ENCODE data around the gene FIBCD1. TPM values are rescaled to one million over a fixed set of nuclear protein-coding genes. Genes with fewer than 3 reads are reported as not detected.

Gene FIBCD1
- total and polyA plus RNA-seq, 8 donors = 0.18 to 6.4 (median 0.41) TPM; not detected in 4

DNA sequence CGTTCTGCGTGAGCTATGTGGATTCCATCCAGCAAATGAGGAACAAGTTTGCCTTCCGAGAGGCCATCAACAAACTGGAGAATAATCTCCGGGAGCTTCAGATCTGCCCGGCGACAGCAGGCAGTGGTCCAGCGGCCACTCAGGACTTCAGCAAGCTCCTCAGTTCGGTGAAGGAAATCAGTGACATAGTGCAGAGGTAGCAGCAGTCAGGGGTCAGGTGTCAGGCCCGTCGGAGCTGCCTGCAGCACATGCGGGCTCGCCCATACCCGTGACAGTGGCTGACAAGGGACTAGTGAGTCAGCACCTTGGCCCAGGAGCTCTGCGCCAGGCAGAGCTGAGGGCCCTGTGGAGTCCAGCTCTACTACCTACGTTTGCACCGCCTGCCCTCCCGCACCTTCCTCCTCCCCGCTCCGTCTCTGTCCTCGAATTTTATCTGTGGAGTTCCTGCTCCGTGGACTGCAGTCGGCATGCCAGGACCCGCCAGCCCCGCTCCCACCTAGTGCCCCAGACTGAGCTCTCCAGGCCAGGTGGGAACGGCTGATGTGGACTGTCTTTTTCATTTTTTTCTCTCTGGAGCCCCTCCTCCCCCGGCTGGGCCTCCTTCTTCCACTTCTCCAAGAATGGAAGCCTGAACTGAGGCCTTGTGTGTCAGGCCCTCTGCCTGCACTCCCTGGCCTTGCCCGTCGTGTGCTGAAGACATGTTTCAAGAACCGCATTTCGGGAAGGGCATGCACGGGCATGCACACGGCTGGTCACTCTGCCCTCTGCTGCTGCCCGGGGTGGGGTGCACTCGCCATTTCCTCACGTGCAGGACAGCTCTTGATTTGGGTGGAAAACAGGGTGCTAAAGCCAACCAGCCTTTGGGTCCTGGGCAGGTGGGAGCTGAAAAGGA is 53.3 kb downstream of the FIBCD1 start:
- no peak for DNase-seq
- H3K36me3 ChIP-seq = peaks cover 92 to 100% (median 100%) of the 10 kb centered on the region in 4 donors
- H3K9me3 ChIP-seq = no peaks in the 10 kb centered on the region
- 81 to 87% (median 86%) methylated on average over 29 to 35 of the region's 35 CpGs for WGBS, 5 donors
- peak overlapping the region in 1 of 5 donors; percentile 66 for H3K27ac ChIP-seq
- TF ChIP-seq POLR2AphosphoS5 (IDR thresholded peaks at IDR 0.05) (no peak), POLR2A (IDR thresholded peaks at IDR 0.05) (no peak), EP300 (IDR thresholded peaks at IDR 0.05) (no peak)
- TF ChIP-seq, protein P1, sequence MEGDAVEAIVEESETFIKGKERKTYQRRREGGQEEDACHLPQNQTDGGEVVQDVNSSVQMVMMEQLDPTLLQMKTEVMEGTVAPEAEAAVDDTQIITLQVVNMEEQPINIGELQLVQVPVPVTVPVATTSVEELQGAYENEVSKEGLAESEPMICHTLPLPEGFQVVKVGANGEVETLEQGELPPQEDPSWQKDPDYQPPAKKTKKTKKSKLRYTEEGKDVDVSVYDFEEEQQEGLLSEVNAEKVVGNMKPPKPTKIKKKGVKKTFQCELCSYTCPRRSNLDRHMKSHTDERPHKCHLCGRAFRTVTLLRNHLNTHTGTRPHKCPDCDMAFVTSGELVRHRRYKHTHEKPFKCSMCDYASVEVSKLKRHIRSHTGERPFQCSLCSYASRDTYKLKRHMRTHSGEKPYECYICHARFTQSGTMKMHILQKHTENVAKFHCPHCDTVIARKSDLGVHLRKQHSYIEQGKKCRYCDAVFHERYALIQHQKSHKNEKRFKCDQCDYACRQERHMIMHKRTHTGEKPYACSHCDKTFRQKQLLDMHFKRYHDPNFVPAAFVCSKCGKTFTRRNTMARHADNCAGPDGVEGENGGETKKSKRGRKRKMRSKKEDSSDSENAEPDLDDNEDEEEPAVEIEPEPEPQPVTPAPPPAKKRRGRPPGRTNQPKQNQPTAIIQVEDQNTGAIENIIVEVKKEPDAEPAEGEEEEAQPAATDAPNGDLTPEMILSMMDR (IDR thresholded peaks at IDR 0.05) = no peak
- intact Hi-C loops (cut with DNase I; ENCODE audit: low total_unique reads) = no loop called here
- H3K4me3 ChIP-seq = no peak overlapping the region
- no peaks in the 10 kb centered on the region for H3K27me3 ChIP-seq
- peaks cover 0 to 37% (median 12%) of the 10 kb centered on the region in 4 donors for H3K4me1 ChIP-seq

DNA sequence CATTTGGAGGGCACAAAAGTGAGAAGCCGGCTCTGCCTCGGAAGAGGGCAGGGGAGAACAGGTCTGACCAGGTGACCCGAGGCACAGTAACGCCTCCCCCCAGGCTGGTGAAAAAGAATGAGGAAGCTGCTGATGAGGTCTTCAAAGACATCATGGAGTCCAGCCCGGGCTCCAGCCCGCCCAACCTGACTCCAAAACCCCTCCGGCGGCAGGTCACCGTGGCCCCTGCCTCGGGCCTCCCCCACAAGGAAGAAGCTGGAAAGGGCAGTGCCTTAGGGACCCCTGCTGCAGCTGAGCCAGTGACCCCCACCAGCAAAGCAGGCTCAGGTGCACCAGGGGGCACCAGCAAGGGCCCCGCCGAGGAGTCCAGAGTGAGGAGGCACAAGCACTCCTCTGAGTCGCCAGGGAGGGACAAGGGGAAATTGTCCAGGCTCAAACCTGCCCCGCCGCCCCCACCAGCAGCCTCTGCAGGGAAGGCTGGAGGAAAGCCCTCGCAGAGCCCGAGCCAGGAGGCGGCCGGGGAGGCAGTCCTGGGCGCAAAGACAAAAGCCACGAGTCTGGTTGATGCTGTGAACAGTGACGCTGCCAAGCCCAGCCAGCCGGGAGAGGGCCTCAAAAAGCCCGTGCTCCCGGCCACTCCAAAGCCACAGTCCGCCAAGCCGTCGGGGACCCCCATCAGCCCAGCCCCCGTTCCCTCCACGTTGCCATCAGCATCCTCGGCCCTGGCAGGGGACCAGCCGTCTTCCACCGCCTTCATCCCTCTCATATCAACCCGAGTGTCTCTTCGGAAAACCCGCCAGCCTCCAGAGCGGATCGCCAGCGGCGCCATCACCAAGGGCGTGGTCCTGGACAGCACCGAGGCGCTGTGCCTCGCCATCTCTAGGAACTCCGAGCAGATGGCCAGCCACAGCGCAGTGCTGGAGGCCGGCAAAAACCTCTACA is 54.2 kb downstream of the FIBCD1 start:
- TF ChIP-seq POLR2A (IDR thresholded peaks at IDR 0.05) (no peak), EP300 (IDR thresholded peaks at IDR 0.05) (no peak)
- Histone ChIP-seq H3K4me3 (no peak overlapping the region), H3K27me3 (no peaks in the 10 kb centered on the region), H3K9me3 (no peaks in the 10 kb centered on the region), H3K27ac (peak overlapping the region in 1 of 5 donors; percentile 66), H3K36me3 (peaks cover 93 to 100% (median 100%) of the 10 kb centered on the region in 4 donors), H3K4me1 (peaks cover 0 to 37% (median 12%) of the 10 kb centered on the region in 4 donors)
- 83 to 91% (median 88%) methylated on average over 29 to 47 of the region's 47 CpGs for WGBS, 5 donors
- intact Hi-C loops (cut with DNase I; ENCODE audit: low total_unique reads) = no loop called here
- no peak for DNase-seq

DNA sequence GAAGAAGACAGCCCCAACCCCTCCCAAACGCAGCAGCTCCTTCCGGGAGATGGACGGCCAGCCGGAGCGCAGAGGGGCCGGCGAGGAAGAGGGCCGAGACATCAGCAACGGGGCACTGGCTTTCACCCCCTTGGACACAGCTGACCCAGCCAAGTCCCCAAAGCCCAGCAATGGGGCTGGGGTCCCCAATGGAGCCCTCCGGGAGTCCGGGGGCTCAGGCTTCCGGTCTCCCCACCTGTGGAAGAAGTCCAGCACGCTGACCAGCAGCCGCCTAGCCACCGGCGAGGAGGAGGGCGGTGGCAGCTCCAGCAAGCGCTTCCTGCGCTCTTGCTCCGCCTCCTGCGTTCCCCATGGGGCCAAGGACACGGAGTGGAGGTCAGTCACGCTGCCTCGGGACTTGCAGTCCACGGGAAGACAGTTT is 54.9 kb downstream of the FIBCD1 start:
- Histone ChIP-seq H3K27ac (peak overlapping the region in 1 of 5 donors; percentile 66), H3K4me1 (peaks cover 0 to 37% (median 12%) of the 10 kb centered on the region in 4 donors), H3K27me3 (no peaks in the 10 kb centered on the region), H3K4me3 (no peak overlapping the region), H3K9me3 (no peaks in the 10 kb centered on the region), H3K36me3 (peaks cover 99 to 100% (median 100%) of the 10 kb centered on the region in 4 donors)
- TF ChIP-seq, protein P1 (IDR thresholded peaks at IDR 0.05) = no peak
- TF ChIP-seq POLR2AphosphoS5 (IDR thresholded peaks at IDR 0.05) = no peak
- TF ChIP-seq EP300 (IDR thresholded peaks at IDR 0.05) = no peak
- TF ChIP-seq POLR2A (IDR thresholded peaks at IDR 0.05) = no peak
- 86 to 93% (median 90%) methylated on average over 22 to 25 of the region's 25 CpGs for WGBS, 5 donors
- no peak for DNase-seq
- intact Hi-C loops (cut with DNase I; ENCODE audit: low total_unique reads) = no loop called here

DNA sequence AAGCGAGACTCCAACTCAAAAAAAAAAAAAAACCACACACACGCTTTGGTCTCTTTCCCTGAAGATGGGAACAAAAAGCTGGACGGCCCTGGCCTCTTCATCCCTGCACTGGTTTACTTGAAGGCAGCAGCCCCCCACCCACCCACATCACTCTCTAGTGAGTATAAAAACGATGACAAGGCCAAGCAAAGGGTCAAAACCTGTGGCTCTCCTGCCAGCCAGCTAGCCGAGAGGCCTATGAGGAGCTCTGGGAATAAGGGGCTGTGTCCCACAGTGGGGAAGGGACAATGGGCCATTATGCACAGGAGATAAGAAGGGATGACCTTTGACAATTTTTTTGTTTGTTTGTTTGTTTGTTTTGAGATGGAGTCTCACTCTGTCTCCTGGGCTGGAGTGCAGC is 55.6 kb downstream of the FIBCD1 start:
- Histone ChIP-seq H3K36me3 (peaks cover 99 to 100% (median 100%) of the 10 kb centered on the region in 4 donors), H3K4me3 (no peak overlapping the region), H3K4me1 (peaks cover 0 to 37% (median 12%) of the 10 kb centered on the region in 4 donors), H3K9me3 (no peaks in the 10 kb centered on the region), H3K27ac (no peak overlapping the region), H3K27me3 (no peaks in the 10 kb centered on the region)
- DNase-seq = no peak
- intact Hi-C loops (cut with DNase I; ENCODE audit: low total_unique reads) = no loop called here
- TF ChIP-seq EP300 (IDR thresholded peaks at IDR 0.05) (no peak), POLR2A (IDR thresholded peaks at IDR 0.05) (no peak), POLR2AphosphoS5 (IDR thresholded peaks at IDR 0.05) (no peak)
- TF ChIP-seq, protein P1 (IDR thresholded peaks at IDR 0.05) = no peak
- 78 to 92% (median 83%) methylated on average over 5 of the region's 5 CpGs for WGBS, 5 donors

Data from stomach (tissue), 9 donors.